SU-DHL-6 (cell line): ENCODE results near the gene IPPK.

Experiments used
- EZH2phosphoT487 ChIP-seq: fragments of 200-600 bp; sonication (generic), shearing (Covaris generic); conservative IDR thresholded peaks from 2 replicates; pipeline ENCODE4 v1.6.1; 2018; ENCODE audit warnings: mild to moderate bottlenecking, antibody characterized with exemption, low read length, moderate library complexity, mixed read lengths
- TF ChIP-seq, protein P1 (sequence below): fragments of 200-600 bp; sonication (generic); IDR thresholded peaks from one replicate; pipeline ENCODE4 v1.5.1; 2017; ENCODE audit warnings: antibody characterized with exemption, mild to moderate bottlenecking, low read length, moderate library complexity; ENCODE audit not compliant: insufficient read depth, poor library complexity, severe bottlenecking

DNA sequence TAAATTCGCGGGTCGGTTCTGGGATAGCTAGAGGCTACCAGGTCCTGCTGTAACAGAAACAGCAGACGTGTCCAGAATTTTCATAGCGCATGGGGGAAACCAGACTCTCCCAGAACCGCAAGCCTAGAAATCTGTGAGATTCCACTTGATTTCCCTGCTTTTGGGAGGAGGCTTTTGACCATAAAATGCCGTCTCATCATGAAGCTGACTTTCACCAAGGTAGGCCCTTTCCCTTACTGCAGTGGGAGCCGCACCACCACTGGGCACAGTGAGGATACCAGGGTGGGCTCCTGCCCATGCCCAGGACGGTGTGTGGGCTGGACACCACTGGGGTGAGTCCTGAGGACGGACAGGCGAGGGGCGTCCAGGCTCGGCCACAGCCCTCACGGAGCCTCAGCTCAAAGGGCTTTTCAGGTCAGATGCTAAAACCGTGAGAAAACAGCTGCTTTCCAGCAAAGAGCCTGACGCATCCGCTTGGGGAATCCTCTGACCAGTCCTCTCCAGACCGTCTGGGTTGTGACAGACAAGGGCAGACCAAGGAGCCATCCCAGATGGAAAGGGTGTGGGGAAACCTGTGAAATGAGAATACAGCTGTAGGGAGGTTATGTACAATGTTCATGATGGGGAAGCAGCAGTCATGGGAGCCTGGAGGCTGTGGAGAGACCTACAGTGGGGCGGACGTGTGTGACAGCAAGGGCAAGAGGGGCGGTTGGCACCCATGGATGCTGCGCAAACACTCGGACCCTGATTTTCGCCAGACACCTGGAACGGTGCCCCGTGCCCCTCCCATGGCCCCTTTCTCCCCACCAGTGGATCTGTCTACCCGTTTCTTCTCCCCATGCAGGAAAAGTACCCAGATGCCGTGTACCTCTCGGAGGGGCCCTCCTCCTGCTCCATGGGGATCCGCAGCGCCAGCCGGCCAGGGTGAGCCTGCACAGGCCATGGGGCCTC, 59.2 kb downstream of the IPPK start:
- TF ChIP-seq, protein P1, sequence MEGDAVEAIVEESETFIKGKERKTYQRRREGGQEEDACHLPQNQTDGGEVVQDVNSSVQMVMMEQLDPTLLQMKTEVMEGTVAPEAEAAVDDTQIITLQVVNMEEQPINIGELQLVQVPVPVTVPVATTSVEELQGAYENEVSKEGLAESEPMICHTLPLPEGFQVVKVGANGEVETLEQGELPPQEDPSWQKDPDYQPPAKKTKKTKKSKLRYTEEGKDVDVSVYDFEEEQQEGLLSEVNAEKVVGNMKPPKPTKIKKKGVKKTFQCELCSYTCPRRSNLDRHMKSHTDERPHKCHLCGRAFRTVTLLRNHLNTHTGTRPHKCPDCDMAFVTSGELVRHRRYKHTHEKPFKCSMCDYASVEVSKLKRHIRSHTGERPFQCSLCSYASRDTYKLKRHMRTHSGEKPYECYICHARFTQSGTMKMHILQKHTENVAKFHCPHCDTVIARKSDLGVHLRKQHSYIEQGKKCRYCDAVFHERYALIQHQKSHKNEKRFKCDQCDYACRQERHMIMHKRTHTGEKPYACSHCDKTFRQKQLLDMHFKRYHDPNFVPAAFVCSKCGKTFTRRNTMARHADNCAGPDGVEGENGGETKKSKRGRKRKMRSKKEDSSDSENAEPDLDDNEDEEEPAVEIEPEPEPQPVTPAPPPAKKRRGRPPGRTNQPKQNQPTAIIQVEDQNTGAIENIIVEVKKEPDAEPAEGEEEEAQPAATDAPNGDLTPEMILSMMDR: no peak
- no peak for TF ChIP-seq EZH2phosphoT487
